ENCODE data around the gene KAZN.

DNA sequence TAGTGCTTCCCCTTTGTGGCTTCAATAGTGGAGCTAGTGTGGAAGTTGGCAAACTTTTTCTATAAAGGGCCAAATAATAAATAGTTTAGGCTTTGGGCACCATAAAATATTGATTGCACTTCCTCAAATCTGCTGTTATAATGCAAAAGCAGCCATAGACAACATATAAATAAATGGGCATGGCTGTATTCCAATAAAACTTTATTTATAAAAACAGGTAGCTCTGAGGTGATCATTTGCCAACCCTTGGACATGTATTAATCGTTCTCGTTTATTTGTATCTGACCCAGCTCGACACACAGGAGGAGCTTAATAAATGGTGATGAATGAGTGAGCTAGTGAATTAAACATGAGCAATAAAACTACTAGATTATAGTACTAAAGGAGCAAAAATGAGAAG, 13.3 kb downstream of the KAZN start:
- no peak for TF ChIP-seq EZH2 (IDR thresholded peaks at IDR 0.05; ENCODE audit: insufficient read depth, low read length)
- TF ChIP-seq, protein P1, sequence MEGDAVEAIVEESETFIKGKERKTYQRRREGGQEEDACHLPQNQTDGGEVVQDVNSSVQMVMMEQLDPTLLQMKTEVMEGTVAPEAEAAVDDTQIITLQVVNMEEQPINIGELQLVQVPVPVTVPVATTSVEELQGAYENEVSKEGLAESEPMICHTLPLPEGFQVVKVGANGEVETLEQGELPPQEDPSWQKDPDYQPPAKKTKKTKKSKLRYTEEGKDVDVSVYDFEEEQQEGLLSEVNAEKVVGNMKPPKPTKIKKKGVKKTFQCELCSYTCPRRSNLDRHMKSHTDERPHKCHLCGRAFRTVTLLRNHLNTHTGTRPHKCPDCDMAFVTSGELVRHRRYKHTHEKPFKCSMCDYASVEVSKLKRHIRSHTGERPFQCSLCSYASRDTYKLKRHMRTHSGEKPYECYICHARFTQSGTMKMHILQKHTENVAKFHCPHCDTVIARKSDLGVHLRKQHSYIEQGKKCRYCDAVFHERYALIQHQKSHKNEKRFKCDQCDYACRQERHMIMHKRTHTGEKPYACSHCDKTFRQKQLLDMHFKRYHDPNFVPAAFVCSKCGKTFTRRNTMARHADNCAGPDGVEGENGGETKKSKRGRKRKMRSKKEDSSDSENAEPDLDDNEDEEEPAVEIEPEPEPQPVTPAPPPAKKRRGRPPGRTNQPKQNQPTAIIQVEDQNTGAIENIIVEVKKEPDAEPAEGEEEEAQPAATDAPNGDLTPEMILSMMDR (IDR thresholded peaks at IDR 0.05; ENCODE audit: insufficient read depth, low read depth, low read length): no peak
